Liver (tissue), 9 donors: ENCODE data around the gene ABCA6. TPM values are rescaled to one million over a fixed set of nuclear protein-coding genes. Genes with fewer than 3 reads are reported as not detected.

Experiments used
- DNase-seq: peaks from one replicate; pipeline ENCODE4 v3.0.0-alpha.2; 2017; ENCODE audit warnings: low spot score
- H3K27ac ChIP-seq, 2 donors: one replicate each; pipeline ENCODE4 v1.7.0; 2013; ENCODE audit warnings: inconsistent platforms in 2 of 2, low read length in 2 of 2, control low read depth in 1 of 2, low read depth in 1 of 2, mild to moderate bottlenecking in 1 of 2
- H3K27me3 ChIP-seq, 4 donors: one replicate each; pipeline versions ENCODE4 v1.6.1 to v1.7.0; 2013; ENCODE audit warnings: low read length in 3 of 4, inconsistent platforms in 1 of 4, mild to moderate bottlenecking in 1 of 4, moderate library complexity in 1 of 4; ENCODE audit not compliant: control insufficient read depth in 4 of 4, insufficient read depth in 4 of 4
- H3K36me3 ChIP-seq, 4 donors: one replicate each; pipeline versions ENCODE4 v1.6.1 to v1.7.0; 2013; ENCODE audit warnings: low read length in 3 of 4, mild to moderate bottlenecking in 3 of 4, low read depth in 1 of 4, moderate library complexity in 1 of 4; ENCODE audit not compliant: control insufficient read depth in 4 of 4, insufficient read depth in 3 of 4
- H3K4me1 ChIP-seq, 4 donors: one replicate each; pipeline versions ENCODE4 v1.6.1 to v1.7.0; 2013; ENCODE audit warnings: low read length in 3 of 4, mild to moderate bottlenecking in 3 of 4, moderate library complexity in 1 of 4; ENCODE audit not compliant: control insufficient read depth in 4 of 4, insufficient read depth in 4 of 4
- H3K4me3 ChIP-seq, 3 donors: one replicate each; pipeline versions ENCODE4 v1.6.1 to v1.7.0; 2013; ENCODE audit warnings: low read length in 3 of 3, control low read depth in 1 of 3, low read depth in 1 of 3, mild to moderate bottlenecking in 1 of 3
- H3K9ac ChIP-seq, 2 donors: one replicate each; pipeline ENCODE4 v1.7.0; 2013; ENCODE audit warnings: low read length in 2 of 2, mild to moderate bottlenecking in 2 of 2, moderate library complexity in 2 of 2, control low read depth in 1 of 2, low read depth in 1 of 2
- H3K9me3 ChIP-seq, 4 donors: one replicate each; pipeline versions ENCODE4 v1.6.1 to v1.7.0; 2013; ENCODE audit warnings: low read length in 3 of 4; ENCODE audit not compliant: control insufficient read depth in 4 of 4
- ATF3 ChIP-seq: IDR thresholded peaks from 2 replicates; pipeline ENCODE4 v1.6.1; 2016; ENCODE audit warnings: antibody characterized with exemption
- CTCF ChIP-seq: fragments of 150-350 bp; IDR thresholded peaks from 2 replicates; pipeline ENCODE4 v1.5.1; 2017; ENCODE audit warnings: improper control_type of control experiment, low read depth, low read length; ENCODE audit not compliant: missing input control
- EGR1 ChIP-seq, 2 donors: IDR thresholded peaks; 2 replicates each; pipeline ENCODE4 v1.6.1; 2016 to 2018; ENCODE audit warnings: antibody characterized with exemption in 2 of 2, low read depth in 2 of 2
- FOXA1 ChIP-seq: IDR thresholded peaks from 2 replicates; pipeline ENCODE4 v1.6.1; 2016; ENCODE audit warnings: antibody characterized with exemption
- FOXA2 ChIP-seq: IDR thresholded peaks from 2 replicates; pipeline ENCODE4 v1.6.1; 2016; ENCODE audit warnings: antibody characterized with exemption
- GABPA ChIP-seq, 2 donors: IDR thresholded peaks in 1 of 2; conservative IDR thresholded peaks in 1 of 2; 2 replicates each; pipeline ENCODE4 v1.6.1; 2016; ENCODE audit warnings: antibody characterized with exemption in 2 of 2, mild to moderate bottlenecking in 1 of 2, moderate library complexity in 1 of 2
- HNF4A ChIP-seq, 2 donors: conservative IDR thresholded peaks; 2 replicates each; pipeline ENCODE4 v1.6.1; 2016; ENCODE audit warnings: antibody characterized with exemption in 2 of 2, mild to moderate bottlenecking in 2 of 2
- HNF4G ChIP-seq: IDR thresholded peaks from 2 replicates; pipeline ENCODE4 v1.6.1; 2016; ENCODE audit warnings: antibody characterized with exemption
- JUND ChIP-seq, 2 donors: IDR thresholded peaks; 2 replicates each; pipeline ENCODE4 v1.6.1; 2016; ENCODE audit warnings: antibody characterized with exemption in 2 of 2
- MAX ChIP-seq: IDR thresholded peaks from 2 replicates; pipeline ENCODE4 v1.6.1; 2016; ENCODE audit warnings: antibody characterized with exemption
- NR2F2 ChIP-seq: IDR thresholded peaks from 2 replicates; pipeline ENCODE4 v1.6.1; 2016; ENCODE audit warnings: antibody characterized with exemption
- RAD21 ChIP-seq, 2 donors: IDR thresholded peaks; 2 replicates each; pipeline ENCODE4 v1.6.1; 2016; ENCODE audit warnings: antibody characterized with exemption in 2 of 2, mild to moderate bottlenecking in 2 of 2
- REST ChIP-seq: IDR thresholded peaks from 2 replicates; pipeline ENCODE4 v1.6.1; 2016; ENCODE audit warnings: antibody characterized with exemption, mild to moderate bottlenecking
- RXRA ChIP-seq, 2 donors: IDR thresholded peaks; 2 replicates each; pipeline ENCODE4 v1.6.1; 2017 to 2018; ENCODE audit warnings: antibody characterized with exemption in 2 of 2, mild to moderate bottlenecking in 1 of 2
- SP1 ChIP-seq: IDR thresholded peaks from 2 replicates; pipeline ENCODE4 v1.6.1; 2018; ENCODE audit warnings: antibody characterized with exemption, mild to moderate bottlenecking
- TAF1 ChIP-seq: conservative IDR thresholded peaks from 2 replicates; pipeline ENCODE4 v1.6.1; 2016; ENCODE audit warnings: antibody characterized with exemption, mild to moderate bottlenecking
- YY1 ChIP-seq: IDR thresholded peaks from 2 replicates; pipeline ENCODE4 v1.6.1; 2016; ENCODE audit warnings: antibody characterized with exemption, mild to moderate bottlenecking
- ZBTB33 ChIP-seq: IDR thresholded peaks from 2 replicates; pipeline ENCODE4 v1.6.1; 2016; ENCODE audit warnings: antibody characterized with exemption
- WGBS: extraction: QIAGEN DNeasy Blood & Tissue Kit; methylation state at CpG from one replicate; pipeline ENCODE4 v1.1.7; 2013; 5-methylcytosine and 5-hydroxymethylcytosine counted together
- polyA plus RNA-seq, 2 donors: library from polyadenylated mRNA; stranded (reverse) in 1 of 2; unstranded in 1 of 2; fragments of 200-250 nt in 1 of 2; fragments of >200 nt in 1 of 2; fragmentation: Nextera tagmentation in 1 of 2; extraction: Ambion mirVana in 1 of 2; gene quantifications; one replicate each; pipeline versions ENCODE4 v1.2.1 to v1.2.3, GENCODE V29; 2013 to 2015
- total RNA-seq, 2 donors: library from RNA; depleted of rRNA; stranded (reverse); fragments of >200 nt; gene quantifications; one replicate each; pipeline ENCODE4 v1.2.3, GENCODE V29; 2014
- donor health status: healthy.
- donor health status: healthy.
- donor health status: healthy.
- donor health status: healthy.
- donor health status: healthy.

Gene ABCA6
- total and polyA plus RNA-seq, 4 donors: 37.5 to 158 (median 47.5) TPM

- no peaks in the 10 kb centered on the region for H3K9me3 ChIP-seq
- H3K4me1 ChIP-seq: no peaks in the 10 kb centered on the region
- TF ChIP-seq ATF3: no peak
- TF ChIP-seq MAX: no peak
- TF ChIP-seq SP1: no peak
- TF ChIP-seq FOXA2: no peak
- peak in 1 of 2 donors; percentile 9 for TF ChIP-seq RAD21 (IDR thresholded peaks at IDR 0.05)
- H3K9ac ChIP-seq: no peak overlapping the region
- no peak overlapping the region for H3K4me3 ChIP-seq
- peaks cover 11 to 55% (median 33%) of the 10 kb centered on the region in 4 donors for H3K36me3 ChIP-seq
- H3K27me3 ChIP-seq: no peaks in the 10 kb centered on the region
- no peak overlapping the region for H3K27ac ChIP-seq
- no peak for DNase-seq
- 60% methylated on average over 8 of the region's 8 CpGs for WGBS
Observed at GRCh38 chr17:69093279-69093789, 48.4 kb downstream of the ABCA6 start.

GRCh38 chr17:69090365-69090764 lies 51.3 kb downstream of the ABCA6 start:
- Histone ChIP-seq H3K4me3 (no peak overlapping the region), H3K36me3 (peaks cover 12 to 63% (median 43%) of the 10 kb centered on the region in 4 donors), H3K9ac (no peak overlapping the region), H3K27me3 (no peaks in the 10 kb centered on the region), H3K27ac (no peak overlapping the region), H3K4me1 (no peaks in the 10 kb centered on the region), H3K9me3 (no peaks in the 10 kb centered on the region)
- no peak for DNase-seq
- 92% methylated on average over 4 of the region's 4 CpGs for WGBS
- TF ChIP-seq EGR1 (IDR thresholded peaks at IDR 0.05; ENCODE audit: low read depth in 2 of 2) (no peak), FOXA2 (no peak), ATF3 (no peak), YY1 (no peak), HNF4A (conservative IDR thresholded peaks at IDR 0.05) (no peak), CTCF (no peak), RAD21 (IDR thresholded peaks at IDR 0.05) (no peak), HNF4G (no peak), TAF1 (no peak), REST (no peak), SP1 (no peak), ZBTB33 (no peak), NR2F2 (no peak), JUND (IDR thresholded peaks at IDR 0.05) (no peak), FOXA1 (no peak), RXRA (IDR thresholded peaks at IDR 0.05) (no peak), MAX (no peak), GABPA (IDR thresholded peaks at IDR 0.05 in 1 of 2, conservative IDR thresholded peaks at IDR 0.05 in 1 of 2) (no peak)
